Astrocyte (in vitro differentiated cells and primary cell): Measurements from ENCODE around the gene KANSL3. TPM values are rescaled to one million over a fixed set of nuclear protein-coding genes. Genes with fewer than 3 reads are reported as not detected.

Source experiments
- DNase-seq: peaks from one replicate; pipeline ENCODE4 v3.0.0-alpha.2; 2010; ENCODE audit warnings: low read depth
- FAIRE-seq: peaks from 2 replicates; lab custom pipeline; 2011; peaks lifted over from hg19 to GRCh38; lab: Jason Lieb, UNC
- H2AFZ ChIP-seq: 2 replicates; pipeline ENCODE4 v1.6.0; 2012; ENCODE audit warnings: low read depth, low read length, inconsistent platforms
- H3K27ac ChIP-seq: 2 replicates; pipeline ENCODE4 v1.5.1; 2011; ENCODE audit warnings: low read depth, low read length, inconsistent platforms
- H3K27me3 ChIP-seq: 2 replicates; pipeline ENCODE4 v1.6.0; 2011; ENCODE audit warnings: low read length, inconsistent platforms; ENCODE audit not compliant: insufficient read depth
- H3K36me3 ChIP-seq: 2 replicates; pipeline ENCODE4 v1.5.1; 2011; ENCODE audit warnings: low read length, inconsistent platforms; ENCODE audit not compliant: insufficient read depth
- H3K4me1 ChIP-seq: 2 replicates; pipeline ENCODE4 v1.5.1; 2011; ENCODE audit warnings: low read length, inconsistent platforms; ENCODE audit not compliant: insufficient read depth
- H3K4me2 ChIP-seq: 2 replicates; pipeline ENCODE4 v1.6.0; 2012; ENCODE audit warnings: low read length, inconsistent platforms
- H3K4me3 ChIP-seq: 2 replicates; pipeline ENCODE4 v1.5.1; 2011; ENCODE audit warnings: low read depth, mild to moderate bottlenecking, low read length, inconsistent platforms; ENCODE audit not compliant: insufficient read depth
- H3K79me2 ChIP-seq: 2 replicates; pipeline ENCODE4 v1.6.0; 2012; ENCODE audit warnings: mild to moderate bottlenecking, low read length, inconsistent platforms; ENCODE audit not compliant: insufficient read depth
- H3K9ac ChIP-seq: 2 replicates; pipeline ENCODE4 v1.6.0; 2012; ENCODE audit warnings: mild to moderate bottlenecking, low read length, inconsistent platforms
- H3K9me3 ChIP-seq: 2 replicates; pipeline ENCODE4 v1.5.1; 2012; ENCODE audit warnings: low read depth, mild to moderate bottlenecking, low read length, inconsistent platforms; ENCODE audit not compliant: insufficient read depth
- H4K20me1 ChIP-seq: 2 replicates; pipeline ENCODE4 v1.6.0; 2012; ENCODE audit warnings: low read length, inconsistent platforms; ENCODE audit not compliant: insufficient read depth
- H3K27ac Mint-ChIP-seq: one replicate; pipeline ENCODE4 v1.8.0; 2021; ENCODE audit warnings: mild to moderate bottlenecking, mixed read lengths; ENCODE audit not compliant: unreplicated experiment
- H3K27me3 Mint-ChIP-seq: one replicate; pipeline ENCODE4 v1.8.0; 2021; ENCODE audit warnings: low read depth, mixed read lengths; ENCODE audit not compliant: unreplicated experiment
- H3K36me3 Mint-ChIP-seq: one replicate; pipeline ENCODE4 v1.8.0; 2021; ENCODE audit warnings: low read depth, mixed read lengths; ENCODE audit not compliant: unreplicated experiment
- H3K4me1 Mint-ChIP-seq: one replicate; pipeline ENCODE4 v1.8.0; 2021; ENCODE audit warnings: low read depth, mixed read lengths; ENCODE audit not compliant: unreplicated experiment
- H3K4me3 Mint-ChIP-seq: one replicate; pipeline ENCODE4 v1.8.0; 2021; ENCODE audit warnings: mild to moderate bottlenecking, moderate library complexity, mixed read lengths; ENCODE audit not compliant: unreplicated experiment
- H3K9me3 Mint-ChIP-seq: one replicate; pipeline ENCODE4 v1.8.0; 2021; ENCODE audit warnings: mild to moderate bottlenecking, mixed read lengths; ENCODE audit not compliant: unreplicated experiment
- CTCF ChIP-seq: IDR thresholded peaks from 2 replicates; pipeline ENCODE4 v1.5.1; 2011; ENCODE audit warnings: low read depth, mild to moderate bottlenecking, inconsistent platforms, low read length, moderate library complexity; ENCODE audit not compliant: insufficient read depth
- EZH2 ChIP-seq: IDR thresholded peaks from 2 replicates; pipeline ENCODE4 v1.6.1; 2012; ENCODE audit warnings: mild to moderate bottlenecking, low read length, inconsistent platforms; ENCODE audit not compliant: insufficient read depth
- total RNA-seq: library from RNA; stranded (reverse); gene quantifications from 2 replicates; pipeline ENCODE4 v1.2.1, GENCODE V29; 2021

The KANSL3 gene
- total RNA-seq, 1 donor from 2014 or later: 26.7 TPM

DNA sequence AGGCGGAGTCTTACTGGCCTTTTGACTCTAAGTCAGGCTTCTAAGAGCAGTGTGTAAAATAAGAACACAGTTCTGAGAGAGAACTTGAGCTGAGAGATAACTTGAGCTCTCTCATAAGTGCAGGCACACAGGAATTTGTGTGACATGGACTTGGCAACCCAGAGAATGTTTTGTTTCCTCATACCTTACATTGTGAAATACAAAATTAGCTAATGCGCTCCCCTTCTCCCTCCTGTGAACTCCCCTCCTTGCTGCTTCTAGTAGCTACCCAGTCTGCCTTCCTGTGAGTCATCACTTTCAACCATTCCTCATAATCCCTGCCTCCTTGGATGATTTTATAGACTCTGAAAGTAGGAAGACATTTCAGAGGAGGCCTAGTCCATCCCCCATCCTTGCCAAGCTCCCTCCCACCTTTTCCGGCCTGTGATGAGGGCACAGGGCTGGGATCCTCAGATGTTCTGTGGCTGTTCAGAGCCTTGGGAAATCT lies 27.0 kb upstream of the KANSL3 start:
- peaks cover 5% of the 10 kb centered on the region for H3K27me3 Mint-ChIP-seq
- Histone ChIP-seq H3K4me1 (peaks cover 14% of the 10 kb centered on the region), H3K36me3 (no peaks in the 10 kb centered on the region), H3K27ac (peak overlapping the region; percentile 72), H3K79me2 (no peaks in the 10 kb centered on the region), H3K27me3 (no peaks in the 10 kb centered on the region), H3K4me2 (peak overlapping the region; percentile 58), H3K9me3 (no peaks in the 10 kb centered on the region), H2AFZ (peak overlapping the region; percentile 49), H4K20me1 (no peaks in the 10 kb centered on the region), H3K9ac (peak overlapping the region; percentile 62), H3K4me3 (no peak overlapping the region)
- H3K9me3 Mint-ChIP-seq: peaks cover 4% of the 10 kb centered on the region
- H3K36me3 Mint-ChIP-seq: no peaks in the 10 kb centered on the region
- FAIRE-seq (peak; percentile 99), DNase-seq (peak; percentile 98)
- H3K4me1 Mint-ChIP-seq: peaks cover 12% of the 10 kb centered on the region
- peak overlapping the region; percentile 99 for H3K27ac Mint-ChIP-seq
- H3K4me3 Mint-ChIP-seq: no peak overlapping the region
- TF ChIP-seq EZH2 (no peak), CTCF (no peak)

- no peaks in the 10 kb centered on the region for H3K9me3 ChIP-seq
- H3K4me1 ChIP-seq: peaks cover 14% of the 10 kb centered on the region
- H3K27me3 ChIP-seq: no peaks in the 10 kb centered on the region
- H3K79me2 ChIP-seq: no peaks in the 10 kb centered on the region
- peak overlapping the region; percentile 72 for H3K27ac ChIP-seq
- Mint-ChIP-seq H3K9me3 (peaks cover 4% of the 10 kb centered on the region), H3K4me1 (peaks cover 12% of the 10 kb centered on the region), H3K27ac (peak overlapping the region; percentile 99), H3K4me3 (no peak overlapping the region), H3K36me3 (no peaks in the 10 kb centered on the region), H3K27me3 (peaks cover 5% of the 10 kb centered on the region)
- H3K4me3 ChIP-seq: no peak overlapping the region
- TF ChIP-seq CTCF (no peak), EZH2 (no peak)
- no peaks in the 10 kb centered on the region for H3K36me3 ChIP-seq
- peak overlapping the region; percentile 58 for H3K4me2 ChIP-seq
- peak overlapping the region; percentile 43 for H3K9ac ChIP-seq
- DNase-seq (no peak), FAIRE-seq (no peak)
- H2AFZ ChIP-seq: no peak overlapping the region
- H4K20me1 ChIP-seq: no peaks in the 10 kb centered on the region
Observed at GRCh38 chr2:96664366-96664925, 26.3 kb upstream of the KANSL3 start.

- Mint-ChIP-seq H3K27ac (no peak overlapping the region), H3K4me3 (no peak overlapping the region)
Observed at GRCh38 chr2:96663829-96664228, 25.7 kb upstream of the KANSL3 start.

More at GRCh38 chr2:96663829-96664228, 25.7 kb upstream of the KANSL3 start:
- Histone ChIP-seq H3K4me1 (peaks cover 14% of the 10 kb centered on the region), H3K36me3 (no peaks in the 10 kb centered on the region), H3K27me3 (no peaks in the 10 kb centered on the region), H3K79me2 (no peaks in the 10 kb centered on the region), H3K27ac (no peak overlapping the region), H3K4me3 (no peak overlapping the region), H3K9me3 (no peaks in the 10 kb centered on the region), H3K4me2 (no peak overlapping the region), H4K20me1 (no peaks in the 10 kb centered on the region), H2AFZ (no peak overlapping the region), H3K9ac (no peak overlapping the region)
- DNase-seq (no peak), FAIRE-seq (no peak)
- no peaks in the 10 kb centered on the region for H3K27me3 Mint-ChIP-seq
- no peaks in the 10 kb centered on the region for H3K36me3 Mint-ChIP-seq
- H3K4me1 Mint-ChIP-seq: peaks cover 12% of the 10 kb centered on the region
- peaks cover 4% of the 10 kb centered on the region for H3K9me3 Mint-ChIP-seq
- TF ChIP-seq CTCF: no peak
